A549 (cell line): ENCODE data around the gene BCL3. TPM values are rescaled to one million over a fixed set of nuclear protein-coding genes. Genes with fewer than 3 reads are reported as not detected.

ENCODE experiments used
- ATAC-seq, 2 experiments: fragments of 200-7000 bp in 1 of 2; fragments of >200 bp in 1 of 2; cut with Nextera tagmentation in 1 of 2; cut with Tn5 transposase in 1 of 2; 3 replicates each; pipeline versions ENCODE4 v1.8.0 to v1.9.1; 2018 to 2020; ENCODE audit warnings: mild to moderate bottlenecking in 1 of 2, moderate library complexity in 1 of 2
- CTCF ChIA-PET: fragments of 300-600 bp; sonication (Branson Sonifier 250); formaldehyde crosslinking; extraction: SDS; loops from one replicate; lab custom pipeline; 2021; ENCODE audit warnings: antibody characterized with exemption, inconsistent platforms; lab: Yijun Ruan, JAX
- POLR2A ChIA-PET: fragments of 350-600 bp; formaldehyde crosslinking; extraction: SDS; loops from one replicate; lab custom pipeline; 2021; ENCODE audit warnings: antibody characterized with exemption, inconsistent platforms; lab: Yijun Ruan, JAX
- DNase-seq, 2 experiments: peaks; one replicate each; pipeline versions ENCODE4 v3.0.0 to v3.0.0-alpha.2; 2011 to 2016; ENCODE audit warnings: low read depth in 1 of 2, low spot score in 1 of 2
- FAIRE-seq: peaks from 2 replicates; lab custom pipeline; 2011; peaks lifted over from hg19 to GRCh38; lab: Jason Lieb, UNC
- H3K27ac ChIP-seq, 2 experiments: fragments of >200 bp; sonication (Bioruptor Twin); formaldehyde crosslinking; 3 replicates each; pipeline ENCODE4 v1.5.1; 2016 to 2017
- H3K4me1 ChIP-seq: fragments of >200 bp; sonication (Bioruptor Twin); formaldehyde crosslinking; 3 replicates; pipeline ENCODE4 v1.6.1; 2016
- H3K4me2 ChIP-seq: fragments of >200 bp; sonication (Bioruptor Twin); formaldehyde crosslinking; 3 replicates; pipeline ENCODE4 v1.6.1; 2016
- H3K4me3 ChIP-seq: fragments of >200 bp; sonication (Bioruptor Twin); formaldehyde crosslinking; 3 replicates; pipeline ENCODE4 v1.5.1; 2016
- H3K9me3 ChIP-seq: fragments of >200 bp; sonication (Bioruptor Twin); formaldehyde crosslinking; 3 replicates; pipeline ENCODE4 v1.6.1; 2016
- CEBPB ChIP-seq, 2 experiments: fragments of >200 bp in 1 of 2; sonication (Bioruptor Twin) in 1 of 2; formaldehyde crosslinking in 1 of 2; IDR thresholded peaks; 2 replicates each; pipeline ENCODE4 v1.6.1; 2012 to 2016
- EHF ChIP-seq: fragments of 250-450 bp; sonication (Bioruptor Pico); IDR thresholded peaks from 2 replicates; pipeline ENCODE4 v1.5.0; 2020; ENCODE audit warnings: mild to moderate bottlenecking
- EP300 ChIP-seq, 2 experiments: fragments of >200 bp; sonication (Bioruptor Twin); formaldehyde crosslinking; IDR thresholded peaks; 2 replicates in 1 of 2; 3 replicates in 1 of 2; pipeline ENCODE4 v1.6.1; 2016 to 2017
- ESRRA ChIP-seq: fragments of 150-350 bp; IDR thresholded peaks from 2 replicates; pipeline ENCODE4 v1.6.1; 2014; ENCODE audit warnings: mild to moderate bottlenecking, low read length, borderline replicate concordance
- FOSB ChIP-seq: fragments of 250-450 bp; sonication (Bioruptor Pico); IDR thresholded peaks from 2 replicates; pipeline ENCODE4 v1.5.0; 2020; ENCODE audit warnings: mild to moderate bottlenecking, moderate library complexity
- FOSL2 ChIP-seq, 2 experiments: fragments of 450-650 bp in 1 of 2; fragments of >200 bp in 1 of 2; sonication (Bioruptor Twin) in 1 of 2; formaldehyde crosslinking; IDR thresholded peaks; 2 replicates each; pipeline versions ENCODE4 v1.5.0 to v1.6.1; 2016 to 2020; ENCODE audit warnings: mild to moderate bottlenecking in 1 of 2, moderate library complexity in 1 of 2
- HEYL ChIP-seq: fragments of 250-450 bp; sonication (Bioruptor Pico); IDR thresholded peaks from 2 replicates; pipeline ENCODE4 v1.8.0; 2021; ENCODE audit warnings: mild to moderate bottlenecking, moderate library complexity
- JUN ChIP-seq, 2 experiments: fragments of >200 bp; sonication (Bioruptor Twin); formaldehyde crosslinking; IDR thresholded peaks; 2 replicates in 1 of 2; 3 replicates in 1 of 2; pipeline ENCODE4 v1.6.1; 2016 to 2017
- KDM1A ChIP-seq: fragments of 200-600 bp; sonication (generic); IDR thresholded peaks from 2 replicates; pipeline ENCODE4 v1.6.1; 2016; ENCODE audit warnings: low read depth, mild to moderate bottlenecking
- POLR2A ChIP-seq: IDR thresholded peaks from 2 replicates; pipeline ENCODE4 v1.6.1; 2012; ENCODE audit warnings: mild to moderate bottlenecking, low read length
- POLR2AphosphoS2 ChIP-seq: conservative IDR thresholded peaks from 2 replicates; pipeline ENCODE4 v1.6.1; 2012; ENCODE audit warnings: low read length, improper control_type of control experiment, inconsistent platforms
- SREBF2 ChIP-seq: fragments of 450-650 bp; IDR thresholded peaks from 2 replicates; pipeline ENCODE4 v1.6.1; 2014; ENCODE audit warnings: mild to moderate bottlenecking, moderate library complexity
- TFCP2L1 ChIP-seq: fragments of 250-450 bp; sonication (Bioruptor Pico); IDR thresholded peaks from 2 replicates; pipeline ENCODE4 v1.5.0; 2021; ENCODE audit warnings: mild to moderate bottlenecking
- ZFP36 ChIP-seq: fragments of 450-650 bp; IDR thresholded peaks from 2 replicates; pipeline ENCODE4 v1.6.1; 2014; ENCODE audit warnings: borderline replicate concordance; ENCODE audit not compliant: partially characterized antibody
- WGBS: methylation state at CpG from one replicate; pipeline ENCODE4 v1.1.6; 2017; ENCODE audit errors: missing lambda C conversion rate; 5-methylcytosine and 5-hydroxymethylcytosine counted together
- polyA plus RNA-seq, 4 experiments: library from polyadenylated mRNA; depleted of rRNA in 3 of 4; stranded (reverse); fragments of >200 nt; fragmentation: RNase III in 1 of 4; extraction: RNeasy Plus Mini Kit Qiagen cat#74134 plus additional on column Dnase treatment in 1 of 4; gene quantifications; 2 replicates in 3 of 4; 3 replicates in 1 of 4; pipeline ENCODE4 v1.2.3, GENCODE V29; 2011 to 2017
- TF ChIP-seq, protein P1 (sequence below): fragments of >200 bp; sonication (Bioruptor Twin); formaldehyde crosslinking; IDR thresholded peaks from 3 replicates; pipeline ENCODE4 v1.5.1; 2016

Gene BCL3
- polyA plus RNA-seq, 2 of the 4 experiments (the other 2 are of a cell fraction): 22.6 to 72.1 TPM

DNA sequence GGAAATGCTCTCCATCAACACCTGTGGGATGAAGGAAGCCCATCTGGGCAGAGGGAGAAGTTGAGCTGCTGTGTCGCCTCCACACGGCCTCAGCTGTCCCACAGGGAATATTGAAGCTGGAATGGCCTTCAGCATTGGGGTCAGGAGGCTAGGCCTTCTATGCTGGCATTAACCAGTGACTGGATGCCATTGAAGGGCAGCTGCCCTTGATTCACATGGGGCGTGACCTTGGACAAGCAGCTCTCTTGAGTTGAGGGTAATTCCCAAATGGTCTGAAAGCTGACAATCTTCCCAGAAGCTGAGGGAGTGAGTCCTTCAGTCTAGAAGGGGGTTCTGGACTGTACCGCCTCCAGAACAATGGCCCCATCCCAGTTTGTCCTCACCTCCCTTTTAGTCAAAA lies 6.7 kb downstream of the BCL3 start:
- Histone ChIP-seq H3K4me3 (peak overlapping the region; percentile 95; the same call in 2 of the 3 replicates), H3K4me2 (peak overlapping the region; percentile 92), H3K4me1 (peaks cover 89% of the 10 kb centered on the region), H3K27ac (peak overlapping the region; percentile 92 to 99), H3K9me3 (no peaks in the 10 kb centered on the region)
- ChIA-PET CTCF (interaction anchor here (1.3 to 48.5 kb wide), 6 partner anchors 13 to 167 kb away, joined by 4 to 1899 read pairs (median 12); no protein-coding TSS in a partner anchor), POLR2A (interaction anchor here (2.6 kb wide), 1 partner anchor 31 kb away, joined by 33 read pairs; no protein-coding TSS in a partner anchor)
- TF ChIP-seq ZFP36 (no peak), EHF (CRISPR knock-in tag) (no peak), FOSL2 (IDR thresholded peaks at IDR 0.05) (no peak), FOSL2 (CRISPR knock-in tag; IDR thresholded peaks at IDR 0.05) (no peak), KDM1A (no peak), TFCP2L1 (CRISPR knock-in tag) (peak; percentile 43; the same call in 1 of the 2 replicates), ESRRA (peak; percentile 34; the same call in 1 of the 2 replicates)
- TF ChIP-seq, protein P1, sequence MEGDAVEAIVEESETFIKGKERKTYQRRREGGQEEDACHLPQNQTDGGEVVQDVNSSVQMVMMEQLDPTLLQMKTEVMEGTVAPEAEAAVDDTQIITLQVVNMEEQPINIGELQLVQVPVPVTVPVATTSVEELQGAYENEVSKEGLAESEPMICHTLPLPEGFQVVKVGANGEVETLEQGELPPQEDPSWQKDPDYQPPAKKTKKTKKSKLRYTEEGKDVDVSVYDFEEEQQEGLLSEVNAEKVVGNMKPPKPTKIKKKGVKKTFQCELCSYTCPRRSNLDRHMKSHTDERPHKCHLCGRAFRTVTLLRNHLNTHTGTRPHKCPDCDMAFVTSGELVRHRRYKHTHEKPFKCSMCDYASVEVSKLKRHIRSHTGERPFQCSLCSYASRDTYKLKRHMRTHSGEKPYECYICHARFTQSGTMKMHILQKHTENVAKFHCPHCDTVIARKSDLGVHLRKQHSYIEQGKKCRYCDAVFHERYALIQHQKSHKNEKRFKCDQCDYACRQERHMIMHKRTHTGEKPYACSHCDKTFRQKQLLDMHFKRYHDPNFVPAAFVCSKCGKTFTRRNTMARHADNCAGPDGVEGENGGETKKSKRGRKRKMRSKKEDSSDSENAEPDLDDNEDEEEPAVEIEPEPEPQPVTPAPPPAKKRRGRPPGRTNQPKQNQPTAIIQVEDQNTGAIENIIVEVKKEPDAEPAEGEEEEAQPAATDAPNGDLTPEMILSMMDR: no peak
- 87% methylated on average over 4 of the region's 4 CpGs for WGBS
- DNase-seq: no peak
- ATAC-seq: no peak
- FAIRE-seq: no peak

DNA sequence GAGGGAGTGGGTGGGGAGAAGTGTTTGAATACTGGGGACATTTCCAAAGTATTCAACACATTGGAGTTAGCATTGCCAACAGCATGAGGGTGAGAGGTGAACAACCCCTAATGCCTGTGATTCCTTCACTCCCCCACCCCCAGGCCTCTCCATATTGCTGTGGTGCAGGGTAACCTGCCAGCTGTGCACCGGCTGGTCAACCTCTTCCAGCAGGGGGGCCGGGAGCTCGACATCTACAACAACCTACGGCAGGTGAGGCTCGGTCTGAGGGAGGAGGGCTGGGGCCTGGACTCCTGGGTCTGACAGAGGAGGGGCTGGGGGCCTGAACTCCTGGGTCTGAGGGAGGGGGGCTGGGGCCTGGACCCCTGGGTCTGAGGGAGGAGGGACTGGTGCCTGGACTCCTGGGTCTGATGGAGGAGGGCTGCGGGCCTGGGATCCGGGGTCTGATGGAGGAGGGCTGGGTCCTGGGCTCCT lies 7.6 kb downstream of the BCL3 start:
- Histone ChIP-seq H3K4me1 (peaks cover 80% of the 10 kb centered on the region), H3K4me3 (no peak overlapping the region), H3K4me2 (peak overlapping the region; percentile 92), H3K27ac (peak overlapping the region; percentile 92 to 99)
- ATAC-seq (no peak), DNase-seq (no peak), FAIRE-seq (no peak)
- CTCF ChIA-PET: interaction anchor here (0.6 to 48.5 kb wide), 7 partner anchors 12 to 256 kb away, joined by 3 to 1899 read pairs (median 5); partner anchors contain the start of gene ZNF180
- WGBS: 93% methylated on average over 7 of the region's 7 CpGs
- POLR2A ChIA-PET: no interaction called here
- no peak for TF ChIP-seq HEYL
- no peak for TF ChIP-seq POLR2A
- no peak for TF ChIP-seq SREBF2
- peak; percentile 65; the same call in 1 of the 2 replicates for TF ChIP-seq POLR2AphosphoS2
- TF ChIP-seq TFCP2L1 (CRISPR knock-in tag): peak; percentile 65; the same call in 1 of the 2 replicates
- 0 out of 5 replicates have a peak, but pooled peaks of 1 of the 2 experiments have one; percentile 1 for TF ChIP-seq JUN (IDR thresholded peaks at IDR 0.05)
- no peak for TF ChIP-seq EP300 (IDR thresholded peaks at IDR 0.05)
- TF ChIP-seq, all 56 proteins: peak for 3
- no peaks in the 10 kb centered on the region for H3K9me3 ChIP-seq

DNA sequence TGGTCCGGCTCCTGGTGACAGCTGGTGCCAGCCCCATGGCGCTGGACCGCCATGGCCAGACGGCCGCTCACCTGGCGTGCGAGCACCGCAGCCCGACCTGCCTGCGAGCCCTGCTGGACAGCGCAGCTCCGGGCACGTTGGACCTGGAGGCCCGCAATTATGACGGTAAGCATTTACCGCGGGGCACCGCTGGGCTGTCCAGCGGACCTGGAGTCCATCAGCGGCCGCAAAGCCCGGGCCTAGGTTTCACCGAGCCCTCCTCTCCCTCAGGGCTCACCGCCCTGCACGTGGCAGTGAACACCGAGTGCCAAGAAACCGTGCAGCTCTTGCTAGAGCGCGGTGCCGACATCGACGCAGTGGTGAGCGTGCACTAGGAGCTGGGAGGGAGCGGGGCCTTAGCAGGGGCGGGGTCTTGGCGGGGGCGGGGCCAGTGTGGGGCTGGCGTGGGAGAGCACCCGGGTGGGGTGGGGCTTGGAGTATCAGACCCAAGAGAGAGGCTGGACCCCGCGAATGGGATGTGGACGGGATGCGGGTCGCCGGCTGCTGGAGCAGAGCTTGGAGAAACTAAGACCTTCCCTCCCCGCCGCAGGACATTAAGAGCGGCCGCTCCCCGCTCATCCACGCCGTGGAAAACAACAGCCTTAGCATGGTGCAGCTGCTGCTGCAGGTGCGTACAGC lies 8.7 kb downstream of the BCL3 start:
- H3K27ac ChIP-seq: peak overlapping the region in 1 of 2 experiments; percentile 92; a peak in 3 of 6 replicates
- H3K4me3 ChIP-seq: no peak overlapping the region
- CTCF ChIA-PET: interaction anchor here (0.5 to 48.5 kb wide), 6 partner anchors 11 to 311 kb away, joined by 3 to 1899 read pairs (median 4); no protein-coding TSS in a partner anchor
- 96% methylated on average over 35 of the region's 53 CpGs for WGBS
- DNase-seq (no peak), FAIRE-seq (no peak), ATAC-seq (peak in 1 of 2 experiments; percentile 1; a peak in 2 of 6 replicates)
- POLR2A ChIA-PET: interaction anchor here (0.7 to 1.2 kb wide), 3 partner anchors 21 to 33 kb away, joined by 3 to 5 read pairs (median 4); no protein-coding TSS in a partner anchor
- H3K4me2 ChIP-seq: no peak overlapping the region
- TF ChIP-seq EHF (CRISPR knock-in tag) (0 out of 2 replicates have a peak, but pooled peaks have one; percentile 71), TFCP2L1 (CRISPR knock-in tag) (0 out of 2 replicates have a peak, but pooled peaks have one; percentile 12), FOSB (CRISPR knock-in tag) (peak; percentile 49; the same call in 1 of the 2 replicates), FOSL2 (IDR thresholded peaks at IDR 0.05) (no peak), FOSL2 (CRISPR knock-in tag; IDR thresholded peaks at IDR 0.05) (0 out of 2 replicates have a peak, but pooled peaks have one; percentile 5), ZFP36 (no peak), CEBPB (IDR thresholded peaks at IDR 0.05) (no peak)
- peaks cover 69% of the 10 kb centered on the region for H3K4me1 ChIP-seq
- H3K9me3 ChIP-seq: no peaks in the 10 kb centered on the region
